K562 (cell line): Measurements from ENCODE around the gene GIPC3. TPM values are rescaled to one million over a fixed set of nuclear protein-coding genes. Genes with fewer than 3 reads are reported as not detected.

Experiments
- BCOR ChIP-seq: fragments of 450-650 bp; IDR thresholded peaks from 2 replicates; pipeline ENCODE4 v1.6.1; 2016
- CC2D1A ChIP-seq: fragments of 450-650 bp; IDR thresholded peaks from 2 replicates; pipeline ENCODE4 v1.6.1; 2017; ENCODE audit warnings: mild to moderate bottlenecking
- DIDO1 ChIP-seq: fragments of 450-650 bp; IDR thresholded peaks from 2 replicates; pipeline ENCODE4 v1.6.1; 2016; ENCODE audit warnings: low read depth, missing biosample characterization, missing genetic modification characterization
- FOXA1 ChIP-seq: fragments of 450-650 bp; IDR thresholded peaks from 2 replicates; pipeline ENCODE4 v1.6.1; 2016; ENCODE audit warnings: mild to moderate bottlenecking, borderline replicate concordance
- HDAC2 ChIP-seq: fragments of 450-650 bp; IDR thresholded peaks from 2 replicates; pipeline ENCODE4 v1.6.1; 2016; ENCODE audit warnings: mild to moderate bottlenecking
- JUND ChIP-seq, 2 experiments: IDR thresholded peaks; 2 replicates in 1 of 2; 3 replicates in 1 of 2; pipeline ENCODE4 v1.6.1; 2011; ENCODE audit warnings: borderline replicate concordance in 2 of 2, low read depth in 2 of 2, low read length in 2 of 2, improper control_type of control experiment in 1 of 2, missing biosample characterization in 1 of 2, missing genetic modification characterization in 1 of 2, missing genetic modification reagents in 1 of 2
- PCBP1 ChIP-seq: fragments of 200-400 bp; formaldehyde crosslinking; IDR thresholded peaks from 2 replicates; pipeline ENCODE4 v1.6.1; 2018; ENCODE audit warnings: mild to moderate bottlenecking, low read depth, low read length; ENCODE audit not compliant: poor library complexity, severe bottlenecking
- TAF15 ChIP-seq: fragments of 200-400 bp; formaldehyde crosslinking; IDR thresholded peaks from 2 replicates; pipeline ENCODE4 v1.6.1; 2017; ENCODE audit warnings: mild to moderate bottlenecking, low read depth, low read length, moderate library complexity
- TEAD4 ChIP-seq, 2 experiments: sonication (generic) in 1 of 2; formaldehyde crosslinking in 1 of 2; IDR thresholded peaks; 2 replicates each; pipeline versions ENCODE4 v1.6.1 to v1.8.0; 2012 to 2022; ENCODE audit warnings: borderline replicate concordance in 1 of 2, inconsistent platforms in 1 of 2, low read length in 1 of 2, mild to moderate bottlenecking in 1 of 2, missing genetic modification reagents in 1 of 2
- XRCC4 ChIP-seq: IDR thresholded peaks from one replicate; pipeline ENCODE4 v1.6.1; 2011; ENCODE audit not compliant: insufficient read depth, insufficient read length; ENCODE audit errors: extremely low read depth
- ZNF263 ChIP-seq: sonication (generic); formaldehyde crosslinking; IDR thresholded peaks from 2 replicates; pipeline ENCODE4 v1.8.0; 2022; ENCODE audit warnings: mild to moderate bottlenecking, missing genetic modification reagents, borderline replicate concordance
- ZNF282 ChIP-seq: sonication (generic); formaldehyde crosslinking; IDR thresholded peaks from 2 replicates; pipeline ENCODE4 v1.8.1; 2023; ENCODE audit warnings: missing genetic modification reagents
- polyA plus RNA-seq, 8 experiments: library from polyadenylated mRNA; depleted of rRNA in 4 of 8; stranded (reverse) in 5 of 8; unstranded in 3 of 8; fragments of >200 nt; fragmentation: Nextera tagmentation in 2 of 8; fragmentation: Illumina TruSeq in 1 of 8; extraction: Ambion mirVana in 2 of 8; extraction: Trizol in 1 of 8; gene quantifications; 2 replicates each; pipeline versions ENCODE4 v1.2.1 to v1.2.3, GENCODE V29; 2011 to 2014; ENCODE audit warnings: inconsistent platforms in 1 of 8, missing spikeins in 1 of 8
- total RNA-seq, 7 experiments: library from RNA; depleted of rRNA in 6 of 7; stranded (reverse); fragments of >200 nt in 6 of 7; fragmentation: Illumina TruSeq in 2 of 7; extraction: Trizol in 2 of 7; gene quantifications; 2 replicates each; pipeline versions ENCODE4 v1.2.1 to v1.2.3, GENCODE V29; 2011 to 2021; ENCODE audit warnings: low replicate concordance in 1 of 7
- TF ChIP-seq, protein P1 (sequence below): fragments of 200-800 bp; sonication (Bioruptor generic); IDR thresholded peaks from 2 replicates; pipeline ENCODE4 v1.6.1; 2017; ENCODE audit warnings: missing genetic modification characterization, missing compliant biosample characterization
- TF ChIP-seq, protein P2 (sequence below), 2 experiments: fragments of 450-650 bp in 1 of 2; IDR thresholded peaks; 2 replicates each; pipeline ENCODE4 v1.6.1; 2011 to 2017; ENCODE audit warnings: low read depth in 2 of 2, antibody characterized with exemption in 1 of 2, borderline replicate concordance in 1 of 2, low read length in 1 of 2, mild to moderate bottlenecking in 1 of 2, mixed read lengths in 1 of 2; ENCODE audit not compliant: control insufficient read depth in 1 of 2
- TF ChIP-seq, protein P3 (sequence below): fragments of 250-450 bp; sonication (Bioruptor Pico); IDR thresholded peaks from 2 replicates; pipeline ENCODE4 v1.4.0; 2020; ENCODE audit warnings: borderline replicate concordance

Gene GIPC3
- total and polyA plus RNA-seq, 9 of the 15 experiments (the other 6 are each of a cell fraction or from before 2014, with no cell fraction given): 0.03 to 3.6 (median 1.5) TPM; not detected in 1

DNA sequence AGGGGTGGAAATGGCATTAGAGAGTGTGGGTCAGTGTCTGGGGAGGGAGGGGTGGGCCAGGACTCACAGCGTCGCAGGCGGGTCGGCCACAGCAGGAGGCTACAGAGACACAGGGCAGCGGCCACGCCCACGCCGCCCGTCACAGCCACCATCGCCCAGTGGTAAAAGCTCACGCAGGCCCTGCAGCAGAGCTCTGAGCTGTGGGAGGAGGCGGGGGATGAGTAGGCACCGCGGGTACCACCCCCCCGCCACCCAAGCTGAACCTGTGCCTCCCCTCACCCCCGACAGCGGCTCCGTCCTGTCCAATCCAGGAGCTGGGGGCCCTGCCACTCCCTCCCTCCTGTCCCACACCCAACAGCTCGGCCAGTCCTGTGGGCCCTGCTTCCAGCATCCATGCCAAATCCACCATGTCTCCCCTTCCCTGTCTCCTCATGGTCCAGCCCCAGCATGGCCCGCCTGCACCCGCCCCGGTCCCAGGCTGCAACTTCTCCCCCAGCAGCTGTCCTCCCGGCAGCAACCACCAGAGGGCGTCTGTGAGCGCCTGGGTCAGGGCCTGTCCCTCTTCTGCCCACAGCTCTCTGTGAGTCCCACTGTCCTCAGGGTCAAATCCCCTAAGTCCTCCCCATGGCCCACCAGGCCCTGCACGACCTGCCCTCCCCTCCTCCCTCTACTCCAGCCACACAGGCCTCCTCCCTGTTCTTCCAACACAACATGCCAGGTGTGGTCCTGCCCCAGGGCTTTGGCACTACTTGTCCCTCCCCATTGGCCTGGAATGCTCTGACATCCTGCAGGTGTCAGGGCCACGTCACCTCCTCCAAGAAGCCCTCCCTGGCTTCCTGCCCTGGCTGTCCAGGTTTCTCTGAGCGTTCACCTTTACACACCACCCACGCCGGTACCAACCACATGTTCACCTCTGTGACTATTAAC is 40.3 kb upstream of the GIPC3 start (continued):
- TF ChIP-seq, protein P1, sequence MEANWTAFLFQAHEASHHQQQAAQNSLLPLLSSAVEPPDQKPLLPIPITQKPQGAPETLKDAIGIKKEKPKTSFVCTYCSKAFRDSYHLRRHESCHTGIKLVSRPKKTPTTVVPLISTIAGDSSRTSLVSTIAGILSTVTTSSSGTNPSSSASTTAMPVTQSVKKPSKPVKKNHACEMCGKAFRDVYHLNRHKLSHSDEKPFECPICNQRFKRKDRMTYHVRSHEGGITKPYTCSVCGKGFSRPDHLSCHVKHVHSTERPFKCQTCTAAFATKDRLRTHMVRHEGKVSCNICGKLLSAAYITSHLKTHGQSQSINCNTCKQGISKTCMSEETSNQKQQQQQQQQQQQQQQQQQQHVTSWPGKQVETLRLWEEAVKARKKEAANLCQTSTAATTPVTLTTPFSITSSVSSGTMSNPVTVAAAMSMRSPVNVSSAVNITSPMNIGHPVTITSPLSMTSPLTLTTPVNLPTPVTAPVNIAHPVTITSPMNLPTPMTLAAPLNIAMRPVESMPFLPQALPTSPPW (CRISPR knock-in tag): peak; percentile 49
- TF ChIP-seq HDAC2: 0 out of 2 replicates have a peak, but pooled peaks have one; percentile 41
- peak; percentile 78 for TF ChIP-seq ZNF263 (CRISPR knock-in tag)
- no peak for TF ChIP-seq TAF15
- TF ChIP-seq, protein P2, sequence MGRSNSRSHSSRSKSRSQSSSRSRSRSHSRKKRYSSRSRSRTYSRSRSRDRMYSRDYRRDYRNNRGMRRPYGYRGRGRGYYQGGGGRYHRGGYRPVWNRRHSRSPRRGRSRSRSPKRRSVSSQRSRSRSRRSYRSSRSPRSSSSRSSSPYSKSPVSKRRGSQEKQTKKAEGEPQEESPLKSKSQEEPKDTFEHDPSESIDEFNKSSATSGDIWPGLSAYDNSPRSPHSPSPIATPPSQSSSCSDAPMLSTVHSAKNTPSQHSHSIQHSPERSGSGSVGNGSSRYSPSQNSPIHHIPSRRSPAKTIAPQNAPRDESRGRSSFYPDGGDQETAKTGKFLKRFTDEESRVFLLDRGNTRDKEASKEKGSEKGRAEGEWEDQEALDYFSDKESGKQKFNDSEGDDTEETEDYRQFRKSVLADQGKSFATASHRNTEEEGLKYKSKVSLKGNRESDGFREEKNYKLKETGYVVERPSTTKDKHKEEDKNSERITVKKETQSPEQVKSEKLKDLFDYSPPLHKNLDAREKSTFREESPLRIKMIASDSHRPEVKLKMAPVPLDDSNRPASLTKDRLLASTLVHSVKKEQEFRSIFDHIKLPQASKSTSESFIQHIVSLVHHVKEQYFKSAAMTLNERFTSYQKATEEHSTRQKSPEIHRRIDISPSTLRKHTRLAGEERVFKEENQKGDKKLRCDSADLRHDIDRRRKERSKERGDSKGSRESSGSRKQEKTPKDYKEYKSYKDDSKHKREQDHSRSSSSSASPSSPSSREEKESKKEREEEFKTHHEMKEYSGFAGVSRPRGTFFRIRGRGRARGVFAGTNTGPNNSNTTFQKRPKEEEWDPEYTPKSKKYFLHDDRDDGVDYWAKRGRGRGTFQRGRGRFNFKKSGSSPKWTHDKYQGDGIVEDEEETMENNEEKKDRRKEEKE (IDR thresholded peaks at IDR 0.05; ENCODE audit: borderline replicate concordance in 1 of 2, control insufficient read depth in 1 of 2, low read depth in 2 of 2, low read length in 1 of 2): no peak
- TF ChIP-seq BCOR: peak; percentile 91
- TF ChIP-seq, protein P3, sequence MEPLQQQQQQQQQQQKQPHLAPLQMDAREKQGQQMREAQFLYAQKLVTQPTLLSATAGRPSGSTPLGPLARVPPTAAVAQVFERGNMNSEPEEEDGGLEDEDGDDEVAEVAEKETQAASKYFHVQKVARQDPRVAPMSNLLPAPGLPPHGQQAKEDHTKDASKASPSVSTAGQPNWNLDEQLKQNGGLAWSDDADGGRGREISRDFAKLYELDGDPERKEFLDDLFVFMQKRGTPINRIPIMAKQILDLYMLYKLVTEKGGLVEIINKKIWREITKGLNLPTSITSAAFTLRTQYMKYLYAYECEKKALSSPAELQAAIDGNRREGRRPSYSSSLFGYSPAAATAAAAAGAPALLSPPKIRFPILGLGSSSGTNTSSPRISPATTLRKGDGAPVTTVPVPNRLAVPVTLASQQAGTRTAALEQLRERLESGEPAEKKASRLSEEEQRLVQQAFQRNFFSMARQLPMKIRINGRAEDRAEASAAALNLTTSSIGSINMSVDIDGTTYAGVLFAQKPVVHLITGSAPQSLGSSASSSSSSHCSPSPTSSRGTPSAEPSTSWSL (CRISPR knock-in tag): no peak
- TF ChIP-seq PCBP1: peak; percentile 35
- no peak for TF ChIP-seq TEAD4 (IDR thresholded peaks at IDR 0.05; ENCODE audit: low read length)
- TF ChIP-seq TEAD4 (CRISPR knock-in tag; IDR thresholded peaks at IDR 0.05; ENCODE audit: borderline replicate concordance): no peak
- TF ChIP-seq JUND (IDR thresholded peaks at IDR 0.05; ENCODE audit: borderline replicate concordance, low read depth, low read length): peak; percentile 36
- TF ChIP-seq JUND (tag; IDR thresholded peaks at IDR 0.05; ENCODE audit: borderline replicate concordance, low read depth, low read length): no peak
- TF ChIP-seq DIDO1: no peak
- TF ChIP-seq FOXA1: no peak
- peak; percentile 58; the same call in 1 of the 2 replicates for TF ChIP-seq ZNF282 (CRISPR knock-in tag)
- TF ChIP-seq CC2D1A: peak; percentile 69
- TF ChIP-seq XRCC4: no peak
